HG03469 (cell line): ENCODE measurements around the gene FAM120A.

Experiments used
- ATAC-seq: cut with Tn5 transposase; IDR thresholded peaks from one replicate; pipeline ENCODE4 v1.9.1; 2021; ENCODE audit warnings: mild to moderate bottlenecking, moderate library complexity, moderate number of reproducible peaks; ENCODE audit not compliant: unreplicated experiment

Gene FAM120A

GRCh38 chr9:93591301-93592007 is 140.0 kb downstream of the FAM120A start:
- ATAC-seq: no peak

- ATAC-seq: no peak
Observed at GRCh38 chr9:93592008-93592642, 140.6 kb downstream of the FAM120A start.

GRCh38 chr9:93592643-93593021 is 141.1 kb downstream of the FAM120A start:
- ATAC-seq: no peak

- ATAC-seq: no peak
Observed at GRCh38 chr9:93593144-93593658, 141.7 kb downstream of the FAM120A start.

- no peak for ATAC-seq
Observed at GRCh38 chr9:93594041-93594756, 142.7 kb downstream of the FAM120A start.

- ATAC-seq: no peak
Observed at GRCh38 chr9:93595461-93595860, 144.0 kb downstream of the FAM120A start.

GRCh38 chr9:93595861-93596365 is 144.4 kb downstream of the FAM120A start:
- ATAC-seq: no peak

- ATAC-seq: no peak
Observed at GRCh38 chr9:93596399-93596798, 144.9 kb downstream of the FAM120A start.

- ATAC-seq: no peak
Observed at GRCh38 chr9:93597142-93597706, 145.7 kb downstream of the FAM120A start.

- ATAC-seq: no peak
Observed at GRCh38 chr9:93597871-93598646, 146.6 kb downstream of the FAM120A start.

- no peak for ATAC-seq
Observed at GRCh38 chr9:93598647-93599241, 147.3 kb downstream of the FAM120A start.

GRCh38 chr9:93599571-93600403 is 148.3 kb downstream of the FAM120A start:
- ATAC-seq: no peak

GRCh38 chr9:93600504-93600903 is 149.0 kb downstream of the FAM120A start:
- ATAC-seq: no peak

GRCh38 chr9:93601063-93601462 is 149.6 kb downstream of the FAM120A start:
- no peak for ATAC-seq

- ATAC-seq: no peak
Observed at GRCh38 chr9:93601666-93602065, 150.2 kb downstream of the FAM120A start.

- no peak for ATAC-seq
Observed at GRCh38 chr9:93603011-93603410, 151.5 kb downstream of the FAM120A start.

- no peak for ATAC-seq
Observed at GRCh38 chr9:93603906-93604326, 152.4 kb downstream of the FAM120A start.

- no peak for ATAC-seq
Observed at GRCh38 chr9:93606187-93606586, 154.7 kb downstream of the FAM120A start.

- no peak for ATAC-seq
Observed at GRCh38 chr9:93610206-93610605, 158.7 kb downstream of the FAM120A start.
